Activated CD8-positive, alpha-beta T cell treated with anti-CD3 and anti-CD28 coated beads, Interleukin-2, amount 10 ng/mL, durations not matched to agents 7 days and 5 days (primary cell): Measurements from ENCODE around the gene CERCAM. TPM values are rescaled to one million over a fixed set of nuclear protein-coding genes. Genes with fewer than 3 reads are reported as not detected.

ENCODE experiments used
- ATAC-seq: fragments of 150-1000 bp; cut with Tn5 transposase; one replicate; pipeline ENCODE4 v1.10.0; 2021; ENCODE audit warnings: moderate library complexity
- CTCF ChIA-PET: fragments of 350-600 bp; sonication (Branson Sonifier 250); formaldehyde crosslinking; loops from one replicate; lab custom pipeline; 2021; ENCODE audit warnings: antibody characterized with exemption; lab: Charles Lee
- POLR2A ChIA-PET: fragments of 350-600 bp; sonication (Branson Sonifier 250); formaldehyde crosslinking; loops from one replicate; lab custom pipeline; 2021; ENCODE audit warnings: antibody characterized with exemption; lab: Charles Lee
- DNase-seq: peaks from one replicate; pipeline ENCODE4 v3.0.0-alpha.2; 2020
- H3K27ac Mint-ChIP-seq: one replicate; pipeline ENCODE4 v1.8.0; 2021; ENCODE audit warnings: mild to moderate bottlenecking, mixed read lengths
- H3K27me3 Mint-ChIP-seq: one replicate; pipeline ENCODE4 v1.8.0; 2021; ENCODE audit warnings: low read depth, mixed read lengths
- H3K36me3 Mint-ChIP-seq: one replicate; pipeline ENCODE4 v1.8.0; 2021; ENCODE audit warnings: low read depth, mixed read lengths
- H3K4me1 Mint-ChIP-seq: one replicate; pipeline ENCODE4 v1.8.0; 2021; ENCODE audit warnings: low read depth, mixed read lengths
- H3K4me3 Mint-ChIP-seq: one replicate; pipeline ENCODE4 v1.8.0; 2021; ENCODE audit warnings: mild to moderate bottlenecking, mixed read lengths
- H3K9me3 Mint-ChIP-seq: one replicate; pipeline ENCODE4 v1.8.0; 2022; ENCODE audit warnings: mixed read lengths; ENCODE audit not compliant: insufficient read depth
- total RNA-seq, 2 experiments: library from RNA; stranded (reverse); gene quantifications; one replicate each; pipeline ENCODE4 v1.2.3, GENCODE V29; 2021

The CERCAM gene
- total RNA-seq, 2 experiments from 2014 or later: 3.9 to 4.2 TPM

- no peaks in the 10 kb centered on the region for H3K4me1 Mint-ChIP-seq
- no peak overlapping the region for H3K27ac Mint-ChIP-seq
- DNase-seq (no peak), ATAC-seq (no peak)
- ChIA-PET CTCF (no interaction called here), POLR2A (no interaction called here)
- H3K27me3 Mint-ChIP-seq: no peaks in the 10 kb centered on the region
- H3K36me3 Mint-ChIP-seq: peaks cover 14% of the 10 kb centered on the region
- no peak overlapping the region for H3K4me3 Mint-ChIP-seq
- no peaks in the 10 kb centered on the region for H3K9me3 Mint-ChIP-seq
These were observed 34.9 kb upstream of the CERCAM start for GRCh38 chr9:128385496-128386460.

- Mint-ChIP-seq H3K9me3 (no peaks in the 10 kb centered on the region), H3K27ac (no peak overlapping the region), H3K4me3 (no peak overlapping the region), H3K27me3 (no peaks in the 10 kb centered on the region), H3K36me3 (peaks cover 14% of the 10 kb centered on the region), H3K4me1 (no peaks in the 10 kb centered on the region)
- CTCF ChIA-PET: interaction anchor here (0.8 kb wide), 1 partner anchor 17 kb away, joined by 3 read pairs; the partner anchor contains the start of gene URM1
- DNase-seq (no peak), ATAC-seq (no peak)
- POLR2A ChIA-PET: no interaction called here
These were observed 32.5 kb upstream of the CERCAM start for GRCh38 chr9:128388150-128388549.

GRCh38 chr9:128389395-128390149 is 31.1 kb upstream of the CERCAM start:
- Mint-ChIP-seq H3K36me3 (peaks cover 12% of the 10 kb centered on the region), H3K4me3 (no peak overlapping the region), H3K9me3 (no peaks in the 10 kb centered on the region), H3K27ac (no peak overlapping the region), H3K27me3 (no peaks in the 10 kb centered on the region), H3K4me1 (no peaks in the 10 kb centered on the region)
- POLR2A ChIA-PET: no interaction called here
- DNase-seq (no peak), ATAC-seq (no peak)
- CTCF ChIA-PET: no interaction called here

- POLR2A ChIA-PET: no interaction called here
- ATAC-seq: no peak
- Mint-ChIP-seq H3K27me3 (no peaks in the 10 kb centered on the region), H3K4me1 (no peaks in the 10 kb centered on the region), H3K4me3 (no peak overlapping the region), H3K9me3 (no peaks in the 10 kb centered on the region), H3K27ac (no peak overlapping the region), H3K36me3 (peaks cover 12% of the 10 kb centered on the region)
- DNase-seq: no peak
- CTCF ChIA-PET: interaction anchor here (1.8 kb wide), 1 partner anchor 29 kb away, joined by 4 read pairs; no protein-coding TSS in a partner anchor
These were observed 30.4 kb upstream of the CERCAM start for GRCh38 chr9:128390150-128390812.

- Mint-ChIP-seq H3K4me3 (no peak overlapping the region), H3K36me3 (peaks cover 12% of the 10 kb centered on the region), H3K27me3 (no peaks in the 10 kb centered on the region), H3K9me3 (no peaks in the 10 kb centered on the region), H3K4me1 (no peaks in the 10 kb centered on the region), H3K27ac (no peak overlapping the region)
- POLR2A ChIA-PET: no interaction called here
- DNase-seq (no peak), ATAC-seq (no peak)
- CTCF ChIA-PET: interaction anchor here (1.8 kb wide), 1 partner anchor 29 kb away, joined by 4 read pairs; no protein-coding TSS in a partner anchor
These were observed 29.6 kb upstream of the CERCAM start for GRCh38 chr9:128390813-128391711.

GRCh38 chr9:128391956-128392301 is 28.7 kb upstream of the CERCAM start:
- Mint-ChIP-seq H3K27ac (no peak overlapping the region), H3K36me3 (peaks cover 12% of the 10 kb centered on the region), H3K4me1 (peaks cover 1% of the 10 kb centered on the region), H3K27me3 (peaks cover 2% of the 10 kb centered on the region), H3K4me3 (no peak overlapping the region), H3K9me3 (no peaks in the 10 kb centered on the region)
- ATAC-seq (no peak), DNase-seq (no peak)
- CTCF ChIA-PET: interaction anchor here (1.8 kb wide), 1 partner anchor 28 kb away, joined by 4 read pairs; no protein-coding TSS in a partner anchor
- POLR2A ChIA-PET: no interaction called here

GRCh38 chr9:128392302-128393144 is 28.1 kb upstream of the CERCAM start:
- Mint-ChIP-seq H3K36me3 (peaks cover 12% of the 10 kb centered on the region), H3K27me3 (peaks cover 8% of the 10 kb centered on the region), H3K27ac (no peak overlapping the region), H3K4me1 (peaks cover 3% of the 10 kb centered on the region), H3K9me3 (no peaks in the 10 kb centered on the region), H3K4me3 (no peak overlapping the region)
- CTCF ChIA-PET: no interaction called here
- ATAC-seq (no peak), DNase-seq (no peak)
- POLR2A ChIA-PET: no interaction called here

GRCh38 chr9:128393145-128393775 is 27.4 kb upstream of the CERCAM start:
- peaks cover 8% of the 10 kb centered on the region for H3K36me3 Mint-ChIP-seq
- no peak overlapping the region for H3K27ac Mint-ChIP-seq
- peaks cover 12% of the 10 kb centered on the region for H3K27me3 Mint-ChIP-seq
- H3K4me1 Mint-ChIP-seq: peaks cover 3% of the 10 kb centered on the region
- ATAC-seq (no peak), DNase-seq (no peak)
- H3K4me3 Mint-ChIP-seq: no peak overlapping the region
- no peaks in the 10 kb centered on the region for H3K9me3 Mint-ChIP-seq
- CTCF ChIA-PET: no interaction called here
- POLR2A ChIA-PET: no interaction called here

GRCh38 chr9:128393970-128394369 is 26.7 kb upstream of the CERCAM start:
- POLR2A ChIA-PET: no interaction called here

More at GRCh38 chr9:128393970-128394369, 26.7 kb upstream of the CERCAM start:
- DNase-seq: no peak
- CTCF ChIA-PET: interaction anchor here (0.5 kb wide), 1 partner anchor 55 kb away, joined by 3 read pairs; no protein-coding TSS in a partner anchor
- Mint-ChIP-seq H3K27me3 (peaks cover 12% of the 10 kb centered on the region), H3K27ac (no peak overlapping the region), H3K36me3 (peaks cover 6% of the 10 kb centered on the region), H3K9me3 (no peaks in the 10 kb centered on the region), H3K4me3 (no peak overlapping the region), H3K4me1 (peaks cover 3% of the 10 kb centered on the region)
- ATAC-seq: no peak
